Right forelimb (tissue), 1 donor: ENCODE results near the gene LIN9.
"Not testable (repeated sequence)": the region's sequence is repeated elsewhere in the genome, so short reads cannot be mapped to it uniquely, and the experiment has no call there.

Source experiments
- DNase-seq: peaks from one replicate; pipeline ENCODE4 v3.0.0-alpha.2; 2018

The LIN9 gene

DNA sequence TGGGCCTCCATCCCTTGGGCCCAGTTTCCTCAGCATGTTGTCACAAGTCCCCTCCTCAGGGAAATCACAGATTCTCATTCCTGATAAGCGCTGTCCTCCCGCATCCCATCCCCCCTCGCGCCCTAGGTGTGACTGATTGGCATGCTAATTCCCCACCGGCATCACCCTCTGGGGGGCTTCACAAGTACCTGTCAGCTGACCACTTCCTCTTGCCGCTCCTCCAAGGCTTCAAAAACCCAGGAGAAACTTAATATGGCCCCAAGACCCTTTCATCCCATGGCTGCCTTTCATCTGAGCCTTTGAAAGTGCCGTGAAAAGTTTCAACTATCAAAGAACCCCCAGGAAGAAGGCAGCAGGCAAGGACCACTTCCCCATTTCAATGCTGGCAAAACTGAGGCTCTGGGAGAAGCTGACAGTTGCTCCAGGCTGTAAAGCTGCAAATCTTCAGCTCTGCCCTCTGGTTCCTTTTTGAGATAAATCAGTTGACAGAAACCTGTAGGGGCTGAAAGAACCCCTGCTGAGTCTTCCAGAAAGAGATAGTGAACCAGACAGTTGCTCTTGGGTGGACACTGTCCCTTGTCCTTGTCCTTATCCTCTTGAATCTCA is 98.3 kb downstream of the LIN9 start:
- DNase-seq: no peak

DNA sequence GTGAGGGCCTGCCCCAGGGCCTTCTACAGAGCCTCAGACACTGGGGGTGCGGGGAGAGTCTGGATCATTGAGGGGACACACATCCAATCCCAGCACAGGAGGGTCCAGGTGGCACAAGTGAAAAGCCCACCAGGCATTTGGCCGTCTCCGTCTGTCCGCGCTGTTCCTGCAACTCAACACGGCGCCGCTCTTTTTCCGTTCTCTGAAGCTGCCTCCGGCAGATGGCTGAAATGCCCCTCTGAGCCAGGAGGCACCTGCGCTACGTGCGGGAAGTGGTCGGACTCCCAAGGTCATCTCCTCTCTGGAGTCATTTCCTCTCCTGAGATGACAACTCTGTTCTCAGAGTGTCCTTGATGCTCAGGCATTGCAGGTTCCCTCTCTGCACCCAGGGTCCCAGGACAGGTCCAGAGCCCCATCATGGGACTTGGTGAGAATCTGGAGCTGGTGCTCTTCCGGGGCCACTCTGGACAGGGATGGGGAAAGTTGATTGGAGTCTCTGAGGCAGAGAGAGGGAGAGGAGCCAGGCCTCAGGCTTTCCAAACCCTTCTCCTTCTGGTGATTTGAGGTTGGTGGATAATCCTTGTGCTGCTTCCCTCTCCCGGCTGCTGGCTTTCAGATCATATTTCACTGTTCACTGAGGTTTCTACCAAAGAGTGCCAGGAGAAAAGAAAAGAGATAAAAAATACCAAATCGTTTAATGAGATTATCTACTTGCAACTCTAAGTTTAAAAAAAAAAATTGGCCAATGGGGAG is 99.5 kb downstream of the LIN9 start:
- DNase-seq: no peak

DNA sequence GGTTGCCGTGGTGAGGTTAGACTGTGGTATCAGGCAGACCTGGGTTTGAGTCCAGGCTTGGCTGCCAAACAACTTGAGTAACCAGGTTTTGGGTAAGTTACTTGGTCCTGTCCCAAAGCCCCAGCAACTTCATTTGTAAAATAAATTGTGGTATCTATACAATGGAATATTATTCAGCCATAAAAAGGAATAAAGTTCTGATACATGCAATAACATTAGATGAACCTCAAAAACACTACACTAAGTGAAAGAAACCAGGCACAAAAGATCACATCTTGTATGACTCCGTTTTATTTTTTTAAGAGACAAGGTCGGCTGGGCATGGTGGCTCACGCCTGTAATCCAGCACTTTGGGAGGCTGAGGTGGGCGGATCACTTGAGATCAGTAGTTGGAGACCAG is 101.9 kb downstream of the LIN9 start:
- no peak for DNase-seq

DNA sequence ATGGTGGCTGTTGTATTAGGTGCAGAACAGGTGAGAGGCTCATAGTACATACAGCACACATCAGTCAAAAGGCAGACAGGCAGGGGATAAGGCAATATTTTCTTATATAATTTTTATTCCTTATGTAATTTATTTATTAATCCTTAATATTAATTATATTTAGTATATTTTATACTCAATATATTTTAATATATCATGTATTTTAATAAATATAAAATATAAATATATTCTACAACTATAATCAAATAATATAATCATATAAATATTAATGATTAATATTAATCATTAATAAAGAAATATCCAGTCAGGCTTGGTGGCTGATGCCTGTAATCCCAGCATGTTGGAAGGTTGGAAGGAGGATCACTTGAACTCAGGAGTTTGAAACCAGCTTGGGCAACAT is 104.8 kb downstream of the LIN9 start:
- no peak for DNase-seq

DNA sequence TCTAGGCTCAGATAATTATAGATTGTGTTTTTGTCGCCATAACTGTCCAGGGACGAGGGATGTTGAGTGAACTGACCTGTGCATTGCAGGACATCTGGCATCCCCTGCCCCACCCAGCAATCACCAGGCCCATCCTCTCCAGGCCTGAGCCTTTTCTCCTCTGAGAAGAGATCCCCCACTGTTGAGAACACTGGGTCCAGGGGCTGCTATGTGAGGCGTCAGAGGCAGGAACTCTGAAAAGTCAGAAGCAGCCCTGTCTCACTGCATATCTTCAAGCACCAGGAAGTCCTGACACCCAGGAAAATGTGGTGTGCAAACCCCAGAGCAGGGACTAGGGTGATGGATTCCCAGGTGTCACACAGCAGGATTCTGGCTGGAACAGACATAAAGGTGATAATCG is 105.3 kb downstream of the LIN9 start:
- no peak for DNase-seq

DNA sequence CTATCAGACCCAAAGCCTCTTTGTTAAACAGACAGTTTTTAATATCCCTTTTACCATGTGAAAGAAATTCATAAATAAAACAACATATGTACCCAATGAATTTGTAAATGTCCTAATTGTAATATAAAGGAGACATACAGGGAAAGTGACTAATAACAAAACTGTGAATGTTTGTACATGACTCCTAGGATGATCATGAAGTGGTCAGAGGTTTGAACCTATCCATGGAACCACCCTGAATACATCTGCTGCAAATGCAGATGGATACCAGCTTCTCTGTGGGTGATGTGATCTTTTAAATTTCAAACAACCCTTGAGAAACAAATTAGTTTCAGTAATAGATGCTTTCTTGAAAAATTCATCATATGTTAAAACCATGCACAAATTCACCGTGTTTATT is 105.7 kb downstream of the LIN9 start:
- DNase-seq: no peak

DNA sequence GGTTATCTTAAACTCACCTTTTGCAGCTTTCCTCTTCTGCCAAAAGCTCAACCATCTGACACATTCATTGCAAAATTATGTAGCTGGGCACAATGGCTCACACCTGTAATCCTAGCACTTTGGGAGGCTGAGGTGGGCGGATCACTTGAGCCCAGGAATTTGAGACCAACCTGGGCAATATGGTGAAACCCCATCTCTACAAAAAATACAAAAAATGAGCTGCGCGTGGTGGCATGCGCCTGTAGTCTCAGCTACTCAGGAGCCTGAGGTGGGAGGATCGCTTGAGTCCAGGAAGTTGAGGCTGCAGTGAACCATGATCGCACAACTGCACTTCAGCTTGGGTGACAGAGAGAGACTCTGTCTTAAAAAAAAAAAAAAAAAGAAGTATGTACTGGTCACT is 106.3 kb downstream of the LIN9 start:
- DNase-seq: not testable (repeated sequence)

DNA sequence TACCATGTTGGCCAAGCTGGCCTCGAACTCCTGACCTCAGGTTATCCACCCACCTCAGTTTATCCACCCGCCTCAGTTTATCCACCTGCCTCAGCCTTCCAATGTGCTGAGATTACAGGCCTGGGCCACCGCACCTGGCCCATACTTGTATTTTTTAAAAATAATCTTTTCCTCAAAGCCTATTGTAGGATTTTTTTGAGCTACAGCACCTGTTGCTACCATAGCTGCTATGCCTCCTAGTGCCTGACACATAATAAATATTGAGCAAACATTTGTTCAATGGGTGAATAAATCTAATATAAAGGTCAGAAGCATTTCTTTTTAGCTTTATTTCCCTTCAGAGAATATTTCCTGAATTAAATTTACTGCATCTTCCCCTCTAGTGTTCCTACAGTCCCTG is 106.7 kb downstream of the LIN9 start:
- DNase-seq: no peak

DNA sequence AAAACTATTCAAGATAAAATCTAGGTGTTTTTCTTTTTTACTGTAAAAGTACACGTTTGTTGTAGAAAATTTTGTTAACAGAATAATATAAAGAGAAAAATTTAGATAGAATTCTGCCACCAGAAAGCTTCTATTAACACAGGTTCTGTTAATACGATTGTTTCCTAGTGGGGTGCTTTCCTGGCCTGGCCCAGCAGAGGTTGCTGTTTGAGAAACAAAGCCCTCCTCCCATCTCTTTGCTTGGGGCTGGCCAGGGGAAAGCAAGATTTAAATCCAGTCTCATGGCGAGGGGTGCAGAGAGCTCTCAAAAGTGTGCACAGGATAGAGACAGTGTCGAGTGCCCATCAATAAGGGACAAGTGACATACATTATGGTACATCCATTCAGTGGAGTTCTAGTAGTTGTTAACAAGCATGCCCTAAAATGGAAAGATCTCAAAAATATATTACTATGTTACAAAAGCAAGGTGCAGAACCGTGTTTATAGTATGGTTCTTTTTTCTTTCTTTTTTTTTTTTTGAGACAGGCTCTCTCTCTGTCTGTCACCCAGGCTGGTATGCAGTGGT is 107.9 kb downstream of the LIN9 start:
- DNase-seq: no peak

DNA sequence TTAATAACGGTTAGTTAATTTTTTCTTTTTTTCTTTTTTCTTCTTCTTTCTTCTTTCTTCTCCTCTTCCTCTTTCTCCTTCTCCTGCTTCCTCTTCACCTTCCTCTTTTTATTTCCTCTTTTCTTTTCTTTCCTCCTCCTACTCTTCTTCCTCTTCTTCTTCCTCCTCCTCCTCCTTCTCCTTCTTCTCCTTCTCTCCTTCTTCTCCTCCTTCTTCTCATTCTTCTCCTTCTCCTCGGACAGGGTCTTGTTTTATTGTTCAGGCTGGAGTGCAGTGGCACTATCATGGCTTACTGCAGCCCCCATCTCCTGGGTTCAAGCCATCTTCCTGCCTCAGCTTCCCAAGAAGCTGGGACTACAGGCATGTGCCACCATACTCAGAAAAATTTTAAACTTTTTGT is 109.0 kb downstream of the LIN9 start:
- DNase-seq: no peak

DNA sequence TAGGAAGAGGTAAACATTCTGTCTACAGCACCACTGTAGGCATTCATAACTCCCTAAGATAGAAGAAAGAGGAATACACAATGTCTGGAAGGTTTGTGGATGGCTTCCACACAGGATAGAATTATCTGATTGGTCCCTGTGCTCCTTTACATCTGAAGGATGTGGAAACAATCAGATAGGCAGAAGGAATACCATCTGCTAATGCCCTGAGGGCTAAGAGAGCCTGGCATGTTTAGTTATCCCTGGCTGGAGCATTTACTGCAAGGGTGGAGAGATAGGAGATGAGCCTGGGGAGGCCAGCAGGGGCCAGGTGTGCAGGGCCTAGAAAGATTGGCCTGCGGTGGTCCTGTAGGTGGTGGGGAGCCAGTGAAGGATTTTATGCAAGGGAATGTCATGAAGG is 113.8 kb downstream of the LIN9 start:
- no peak for DNase-seq

DNA sequence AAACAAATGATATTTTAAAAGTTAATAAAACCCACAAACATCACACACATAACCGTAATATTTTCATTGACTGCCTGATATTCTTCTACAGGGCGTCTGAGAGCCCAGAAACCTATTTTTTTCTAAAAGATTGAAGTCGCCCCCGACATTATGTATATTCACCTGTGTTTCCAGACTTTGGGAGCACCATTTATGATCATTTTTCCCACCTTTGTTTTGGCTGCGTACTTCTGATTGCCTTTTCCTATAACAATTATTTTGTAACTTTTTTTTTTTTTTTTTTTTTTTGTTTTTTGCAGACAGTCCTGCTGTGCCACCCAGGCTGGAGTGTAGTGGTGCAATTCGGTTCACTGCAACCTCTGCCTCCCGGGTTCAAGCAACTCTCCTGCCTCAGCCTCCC is 121.6 kb downstream of the LIN9 start:
- DNase-seq: no peak

DNA sequence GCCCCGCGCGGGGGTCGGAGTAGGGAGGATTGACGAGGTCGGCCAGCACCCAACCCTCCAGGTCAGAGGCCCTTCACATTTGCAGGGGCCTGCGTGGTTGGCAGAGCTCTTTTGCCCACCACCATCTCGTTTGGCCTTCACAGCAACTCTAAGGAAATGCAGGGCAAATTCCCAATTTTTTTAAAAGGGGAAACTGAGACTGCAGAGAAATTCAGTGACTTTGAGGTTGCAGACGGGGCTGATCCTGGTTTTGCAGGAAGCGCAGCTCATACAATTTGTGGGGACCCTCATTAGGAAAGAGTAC is 122.0 kb downstream of the LIN9 start:
- DNase-seq: no peak

DNA sequence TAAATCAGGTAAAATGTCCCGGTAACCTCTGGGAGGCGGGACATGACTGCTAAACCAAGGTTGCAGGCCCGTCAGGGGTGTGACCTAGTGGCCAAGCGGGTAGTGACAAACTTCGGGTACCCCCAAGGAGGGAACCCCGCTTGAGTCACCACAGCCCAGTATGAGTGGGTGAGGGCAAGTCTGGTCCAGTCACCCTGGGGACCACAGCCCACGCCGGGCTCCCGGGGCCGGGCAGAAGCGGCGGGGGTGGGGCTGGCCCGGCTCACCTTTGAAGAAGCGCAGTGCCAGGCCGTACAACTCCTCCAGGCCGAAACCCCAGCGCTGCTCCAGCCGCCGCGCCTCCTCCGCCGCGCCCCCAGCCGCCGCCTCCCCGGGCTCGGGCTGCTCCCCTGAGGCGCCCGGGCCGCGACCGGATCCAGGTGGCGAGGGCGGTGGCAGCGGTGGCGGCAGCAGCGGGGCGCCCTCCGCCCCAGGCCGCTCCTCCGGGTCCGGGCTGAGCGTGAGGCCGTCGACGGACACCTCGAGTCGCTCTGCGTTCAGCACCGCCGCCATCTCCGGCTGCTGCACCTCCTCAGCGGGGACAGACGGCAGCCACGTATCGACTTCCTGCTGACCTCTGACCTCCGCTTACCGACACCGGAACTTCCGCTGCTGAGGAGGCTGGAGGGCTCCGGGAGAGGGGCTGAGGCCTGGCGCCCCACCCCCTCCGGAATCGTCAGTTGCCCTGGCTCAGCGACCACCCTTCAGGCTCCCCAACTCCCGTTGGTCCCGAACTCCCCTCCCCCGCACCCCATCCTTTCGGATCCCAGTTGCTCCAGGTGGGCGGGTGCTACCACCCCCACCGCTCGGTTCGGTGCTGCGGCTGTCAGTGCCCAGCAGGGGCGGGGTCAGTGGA is 122.6 kb downstream of the LIN9 start, which contains the start of gene ACBD3:
Gene ACBD3, minus strand, starts transcription at position 618 of the 895 bp plus-strand sequence. Its CDS starts 66 bp downstream, at position 552.
- DNase-seq: peak; percentile 92

DNA sequence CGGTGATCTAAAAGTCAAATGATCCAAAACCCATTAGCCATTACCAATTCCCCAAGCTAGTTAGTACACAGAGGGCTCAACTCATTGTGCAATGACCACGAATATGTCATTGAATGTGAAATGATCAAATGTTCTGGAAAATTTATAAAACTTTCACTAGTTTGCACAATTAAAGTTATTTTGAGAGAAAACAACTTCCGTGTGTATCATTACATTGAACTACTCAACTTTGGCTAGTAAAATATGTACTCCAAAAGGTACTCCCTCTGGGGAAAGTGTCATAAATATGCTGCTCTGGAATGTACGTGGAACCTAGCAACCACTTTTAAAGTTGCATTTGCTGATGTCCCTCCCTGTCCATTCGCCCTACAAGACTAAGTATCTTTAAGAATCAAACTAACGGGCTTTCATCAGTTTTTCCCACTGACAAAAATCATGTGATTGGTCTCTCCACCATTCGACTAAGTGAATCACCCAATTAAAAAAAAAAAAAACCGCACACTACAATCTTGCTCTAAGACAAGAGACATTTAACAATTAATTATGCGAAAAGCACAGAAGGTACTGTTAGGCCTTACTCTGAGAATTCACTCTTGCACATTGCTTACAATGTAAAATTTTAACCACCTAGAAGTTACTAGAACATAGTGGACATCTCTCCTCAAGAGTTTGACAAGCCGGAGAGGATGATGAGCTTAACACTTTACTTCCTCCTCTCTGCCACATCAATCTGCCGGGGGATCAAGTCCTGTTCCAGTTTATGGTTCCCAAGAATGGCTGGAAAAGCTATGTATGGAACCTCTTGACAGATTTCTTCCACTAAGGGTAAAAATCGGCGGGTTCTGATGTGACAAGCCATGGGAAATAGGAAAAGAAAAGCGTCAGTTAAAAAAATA is 123.6 kb downstream of the LIN9 start:
- no peak for DNase-seq

DNA sequence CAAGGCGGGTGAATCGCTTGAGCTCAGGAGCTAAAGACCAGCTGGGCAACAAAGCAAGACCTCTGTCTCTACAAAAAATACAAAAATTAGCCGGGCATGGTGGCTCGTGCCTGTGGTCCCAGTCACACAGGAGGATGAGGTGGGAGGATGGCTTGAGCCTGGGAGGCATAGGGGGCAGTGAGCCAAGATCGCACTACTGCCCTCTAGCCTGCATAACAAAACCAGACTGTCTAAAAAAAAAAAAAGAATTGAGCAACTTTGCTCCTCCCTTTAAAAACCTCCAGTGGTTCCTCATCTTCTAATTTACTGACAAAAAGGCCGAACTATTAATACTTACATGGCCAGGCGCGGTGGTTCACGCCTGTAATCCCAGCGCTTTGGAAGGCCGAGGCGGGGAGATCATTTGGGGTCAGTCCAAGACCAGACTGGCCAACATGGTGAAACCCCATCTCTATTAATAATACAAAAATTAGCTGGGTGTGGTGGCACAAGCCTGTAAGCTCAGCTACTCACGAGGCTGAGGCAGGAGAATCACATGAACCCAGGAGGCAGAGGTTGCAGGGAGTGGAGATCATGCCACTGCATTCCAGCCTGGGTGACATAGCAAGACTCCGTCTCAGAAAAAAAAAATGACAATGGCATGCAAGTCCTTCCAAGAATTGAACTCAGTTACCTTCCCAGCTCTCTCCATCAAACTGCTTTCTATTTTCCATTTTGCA is 126.8 kb downstream of the LIN9 start:
- DNase-seq: no peak
